ENCODE data around the gene MC2R. TPM values are rescaled to one million over a fixed set of nuclear protein-coding genes. Genes with fewer than 3 reads are reported as not detected.

The MC2R gene
- polyA plus RNA-seq, 3 donors: not detected

DNA sequence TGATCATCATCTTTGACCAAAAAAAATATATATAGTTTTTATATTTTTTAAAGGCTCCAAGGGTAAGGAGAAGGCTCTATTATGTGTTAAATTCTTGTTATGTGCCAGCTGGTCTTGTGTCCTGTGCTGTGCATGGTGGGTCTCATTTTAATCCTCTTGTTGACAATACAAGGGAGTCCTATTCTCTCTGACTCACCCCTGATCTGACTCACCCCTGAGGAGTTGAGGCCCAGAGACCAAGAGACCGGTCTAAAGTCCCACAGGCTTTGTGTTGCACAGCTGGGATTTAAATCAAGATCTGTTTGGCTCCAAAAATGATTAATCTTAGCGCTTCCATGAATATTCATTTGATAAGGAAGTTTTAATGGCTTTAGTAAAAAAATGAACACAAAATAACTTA, 25.7 kb downstream of the MC2R start:
- Mint-ChIP-seq H3K27ac (no peak overlapping the region), H3K36me3 (no peaks in the 10 kb centered on the region), H3K4me1 (peaks cover 5% of the 10 kb centered on the region), H3K9me3 (peaks cover 0 to 5% (median 0%) of the 10 kb centered on the region in 7 donors), H3K4me3 (no peak overlapping the region), H3K27me3 (ENCODE audit: low read depth in 3 of 3) (peaks cover 0 to 7% (median 2%) of the 10 kb centered on the region in 3 donors)
- 100% methylated on average over 1 of the region's 2 CpGs for WGBS (ENCODE audit: insufficient coverage)
- Histone ChIP-seq H3K79me2 (ENCODE audit: insufficient read depth, low read length) (no peaks in the 10 kb centered on the region), H3K9me3 (replicated peaks in 1 of 2; ENCODE audit: control insufficient read depth in 1 of 2, insufficient read depth in 1 of 2, low read length in 2 of 2) (no peaks in the 10 kb centered on the region), H3K4me3 (replicated peaks in 1 of 3; ENCODE audit: low read depth in 2 of 3, low read length in 3 of 3) (no peak overlapping the region), H4K20me1 (ENCODE audit: insufficient read depth, low read length) (no peaks in the 10 kb centered on the region), H3K27me3 (ENCODE audit: control insufficient read depth in 2 of 2, insufficient read depth in 2 of 2, low read length in 2 of 2) (no peaks in the 10 kb centered on the region), H3K9ac (ENCODE audit: insufficient read depth, low read length, poor library complexity, severe bottlenecking) (no peak overlapping the region), H3K36me3 (replicated peaks in 1 of 2; ENCODE audit: control insufficient read depth in 1 of 2, insufficient read depth in 2 of 2, low read length in 2 of 2) (no peaks in the 10 kb centered on the region), H3K4me1 (ENCODE audit: control insufficient read depth in 1 of 2, insufficient read depth in 2 of 2, low read length in 2 of 2) (no peaks in the 10 kb centered on the region), H3K27ac (ENCODE audit: low read depth in 1 of 2, low read length in 2 of 2) (no peak overlapping the region), H3K4me2 (replicated peaks; ENCODE audit: extremely low read depth, low read length, poor library complexity, severe bottlenecking) (no peak overlapping the region), H2AFZ (ENCODE audit: insufficient read depth, low read depth, low read length, poor library complexity, severe bottlenecking) (no peak overlapping the region)
- TF ChIP-seq, protein P1, sequence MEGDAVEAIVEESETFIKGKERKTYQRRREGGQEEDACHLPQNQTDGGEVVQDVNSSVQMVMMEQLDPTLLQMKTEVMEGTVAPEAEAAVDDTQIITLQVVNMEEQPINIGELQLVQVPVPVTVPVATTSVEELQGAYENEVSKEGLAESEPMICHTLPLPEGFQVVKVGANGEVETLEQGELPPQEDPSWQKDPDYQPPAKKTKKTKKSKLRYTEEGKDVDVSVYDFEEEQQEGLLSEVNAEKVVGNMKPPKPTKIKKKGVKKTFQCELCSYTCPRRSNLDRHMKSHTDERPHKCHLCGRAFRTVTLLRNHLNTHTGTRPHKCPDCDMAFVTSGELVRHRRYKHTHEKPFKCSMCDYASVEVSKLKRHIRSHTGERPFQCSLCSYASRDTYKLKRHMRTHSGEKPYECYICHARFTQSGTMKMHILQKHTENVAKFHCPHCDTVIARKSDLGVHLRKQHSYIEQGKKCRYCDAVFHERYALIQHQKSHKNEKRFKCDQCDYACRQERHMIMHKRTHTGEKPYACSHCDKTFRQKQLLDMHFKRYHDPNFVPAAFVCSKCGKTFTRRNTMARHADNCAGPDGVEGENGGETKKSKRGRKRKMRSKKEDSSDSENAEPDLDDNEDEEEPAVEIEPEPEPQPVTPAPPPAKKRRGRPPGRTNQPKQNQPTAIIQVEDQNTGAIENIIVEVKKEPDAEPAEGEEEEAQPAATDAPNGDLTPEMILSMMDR (IDR thresholded peaks at IDR 0.05): no peak
- no peak for DNase-seq
- intact Hi-C loops (cut with micrococcal nuclease): no loop called here

DNA sequence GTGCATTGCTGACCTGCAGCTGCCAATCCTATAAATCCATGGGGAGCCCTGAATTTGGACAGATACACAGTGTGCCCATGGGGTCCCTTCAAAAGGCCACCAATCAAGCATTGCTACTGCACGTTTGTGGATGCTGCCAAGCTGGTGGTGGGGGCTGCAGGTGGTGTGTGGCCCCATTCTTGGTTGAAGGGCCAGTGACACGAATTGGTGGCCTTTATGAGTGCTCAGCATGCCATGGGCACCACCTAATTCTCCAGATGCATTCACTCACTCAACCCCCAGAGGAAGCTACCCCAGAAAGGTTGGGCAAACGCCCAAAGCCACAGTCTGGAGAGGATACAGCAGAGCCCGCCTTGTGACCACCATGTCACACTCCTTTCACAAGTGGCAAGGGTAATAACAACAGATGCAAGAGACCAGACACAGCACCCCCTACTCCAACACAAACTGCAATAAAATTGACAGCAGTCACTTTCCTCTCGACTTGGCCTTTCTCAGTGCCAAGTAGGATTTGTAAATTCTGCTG, 27.1 kb downstream of the MC2R start:
- H4K20me1 ChIP-seq (ENCODE audit: insufficient read depth, low read length): no peaks in the 10 kb centered on the region
- DNase-seq: no peak
- no peaks in the 10 kb centered on the region for H3K36me3 ChIP-seq (replicated peaks in 1 of 2; ENCODE audit: control insufficient read depth in 1 of 2, insufficient read depth in 2 of 2, low read length in 2 of 2)
- H2AFZ ChIP-seq (ENCODE audit: insufficient read depth, low read depth, low read length, poor library complexity, severe bottlenecking): no peak overlapping the region
- no peak overlapping the region for H3K4me2 ChIP-seq (replicated peaks; ENCODE audit: extremely low read depth, low read length, poor library complexity, severe bottlenecking)
- H3K9me3 ChIP-seq (replicated peaks in 1 of 2; ENCODE audit: control insufficient read depth in 1 of 2, insufficient read depth in 1 of 2, low read length in 2 of 2): no peaks in the 10 kb centered on the region
- no peak overlapping the region for H3K9ac ChIP-seq (ENCODE audit: insufficient read depth, low read length, poor library complexity, severe bottlenecking)
- Mint-ChIP-seq H3K27ac (no peak overlapping the region), H3K4me1 (peaks cover 3% of the 10 kb centered on the region), H3K9me3 (peaks cover 0 to 5% (median 0%) of the 10 kb centered on the region in 7 donors), H3K4me3 (no peak overlapping the region), H3K27me3 (ENCODE audit: low read depth in 3 of 3) (peaks cover 0 to 7% (median 1%) of the 10 kb centered on the region in 3 donors), H3K36me3 (no peaks in the 10 kb centered on the region)
- intact Hi-C loops (cut with micrococcal nuclease): no loop called here
- WGBS (ENCODE audit: insufficient coverage): 65% methylated on average over 3 of the region's 5 CpGs
- TF ChIP-seq, protein P1 (IDR thresholded peaks at IDR 0.05): no peak
- H3K79me2 ChIP-seq (ENCODE audit: insufficient read depth, low read length): no peaks in the 10 kb centered on the region
- H3K27ac ChIP-seq (ENCODE audit: low read depth in 1 of 2, low read length in 2 of 2): no peak overlapping the region
- H3K4me1 ChIP-seq (ENCODE audit: control insufficient read depth in 1 of 2, insufficient read depth in 2 of 2, low read length in 2 of 2): no peaks in the 10 kb centered on the region
- H3K27me3 ChIP-seq (ENCODE audit: control insufficient read depth in 2 of 2, insufficient read depth in 2 of 2, low read length in 2 of 2): no peaks in the 10 kb centered on the region
- H3K4me3 ChIP-seq (replicated peaks in 1 of 3; ENCODE audit: low read depth in 2 of 3, low read length in 3 of 3): no peak overlapping the region
